ENCODE results near the gene DIMT1.

DIMT1 gene

GRCh38 chr5:62340392-62340791, 63.3 kb downstream of the DIMT1 start:
- no peak overlapping the region for H3K4me2 ChIP-seq (ENCODE audit: low read length)
- TF ChIP-seq, protein P1, sequence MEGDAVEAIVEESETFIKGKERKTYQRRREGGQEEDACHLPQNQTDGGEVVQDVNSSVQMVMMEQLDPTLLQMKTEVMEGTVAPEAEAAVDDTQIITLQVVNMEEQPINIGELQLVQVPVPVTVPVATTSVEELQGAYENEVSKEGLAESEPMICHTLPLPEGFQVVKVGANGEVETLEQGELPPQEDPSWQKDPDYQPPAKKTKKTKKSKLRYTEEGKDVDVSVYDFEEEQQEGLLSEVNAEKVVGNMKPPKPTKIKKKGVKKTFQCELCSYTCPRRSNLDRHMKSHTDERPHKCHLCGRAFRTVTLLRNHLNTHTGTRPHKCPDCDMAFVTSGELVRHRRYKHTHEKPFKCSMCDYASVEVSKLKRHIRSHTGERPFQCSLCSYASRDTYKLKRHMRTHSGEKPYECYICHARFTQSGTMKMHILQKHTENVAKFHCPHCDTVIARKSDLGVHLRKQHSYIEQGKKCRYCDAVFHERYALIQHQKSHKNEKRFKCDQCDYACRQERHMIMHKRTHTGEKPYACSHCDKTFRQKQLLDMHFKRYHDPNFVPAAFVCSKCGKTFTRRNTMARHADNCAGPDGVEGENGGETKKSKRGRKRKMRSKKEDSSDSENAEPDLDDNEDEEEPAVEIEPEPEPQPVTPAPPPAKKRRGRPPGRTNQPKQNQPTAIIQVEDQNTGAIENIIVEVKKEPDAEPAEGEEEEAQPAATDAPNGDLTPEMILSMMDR (IDR thresholded peaks at IDR 0.05; ENCODE audit: low read depth, low read length) = peak; percentile 44
- TF ChIP-seq EZH2phosphoT487 (IDR thresholded peaks at IDR 0.05; ENCODE audit: low read depth) = no peak
- no peaks in the 10 kb centered on the region for H3K9me3 ChIP-seq (ENCODE audit: insufficient read depth, low read length)
- no peak overlapping the region for H3K4me3 ChIP-seq (ENCODE audit: low read length)
- no peaks in the 10 kb centered on the region for H3K27me3 ChIP-seq (ENCODE audit: low read depth, low read length)
- no peaks in the 10 kb centered on the region for H3K36me3 ChIP-seq (replicated peaks; ENCODE audit: low read depth, low read length)
- H3K4me1 ChIP-seq (ENCODE audit: low read length) = peaks cover 12% of the 10 kb centered on the region
- no peak overlapping the region for H2AFZ ChIP-seq (ENCODE audit: low read depth, low read length)
- peaks cover 21% of the 10 kb centered on the region for H4K20me1 ChIP-seq (ENCODE audit: insufficient read depth, low read length)
- no peak overlapping the region for H3K9ac ChIP-seq (ENCODE audit: low read length)
- H3K27ac ChIP-seq (ENCODE audit: low read length) = no peak overlapping the region
- peaks cover 77% of the 10 kb centered on the region for H3K79me2 ChIP-seq (ENCODE audit: low read length)

All from OCI-LY3 (cell line).